Measurements from ENCODE around the gene MORN3. TPM values are rescaled to one million over a fixed set of nuclear protein-coding genes. Genes with fewer than 3 reads are reported as not detected.
"Not testable (repeated sequence)": the region's sequence is repeated elsewhere in the genome, so short reads cannot be mapped to it uniquely, and the experiment has no call there.

Gene MORN3
- total RNA-seq, 1 experiment from 2014 or later = 0.76 TPM

GRCh38 chr12:121638298-121639202, 30.9 kb downstream of the MORN3 start:
- Mint-ChIP-seq H3K9me3 (ENCODE audit: low read depth, unreplicated experiment) (no peaks in the 10 kb centered on the region), H3K27me3 (ENCODE audit: unreplicated experiment) (no peaks in the 10 kb centered on the region), H3K4me1 (ENCODE audit: low read depth, unreplicated experiment) (no peaks in the 10 kb centered on the region), H3K27ac (ENCODE audit: unreplicated experiment) (no peak overlapping the region), H3K4me3 (ENCODE audit: low read depth, unreplicated experiment) (no peak overlapping the region), H3K36me3 (ENCODE audit: insufficient read depth, unreplicated experiment) (peaks cover 15% of the 10 kb centered on the region)
- no peak for DNase-seq
- intact Hi-C loops (cut with micrococcal nuclease; ENCODE audit: unreplicated experiment) = no loop called here
- no TSS peak for BruUV-seq (replicated peaks)
- CTCF ChIA-PET = no interaction called here
- TF ChIP-seq CTCF (IDR thresholded peaks at IDR 0.05; ENCODE audit: unreplicated experiment) = no peak

- no peaks in the 10 kb centered on the region for H3K9me3 Mint-ChIP-seq (ENCODE audit: low read depth, unreplicated experiment)
- H3K4me1 Mint-ChIP-seq (ENCODE audit: low read depth, unreplicated experiment) = peaks cover under 1% of the 10 kb centered on the region
- no peak for DNase-seq
- intact Hi-C loops (cut with micrococcal nuclease; ENCODE audit: unreplicated experiment) = no loop called here
- TF ChIP-seq CTCF (IDR thresholded peaks at IDR 0.05; ENCODE audit: unreplicated experiment) = no peak
- CTCF ChIA-PET = no interaction called here
- H3K27ac Mint-ChIP-seq (ENCODE audit: unreplicated experiment) = no peak overlapping the region
- no peak overlapping the region for H3K4me3 Mint-ChIP-seq (ENCODE audit: low read depth, unreplicated experiment)
- no TSS peak for BruUV-seq (replicated peaks)
- no peaks in the 10 kb centered on the region for H3K27me3 Mint-ChIP-seq (ENCODE audit: unreplicated experiment)
- H3K36me3 Mint-ChIP-seq (ENCODE audit: insufficient read depth, unreplicated experiment) = peaks cover 15% of the 10 kb centered on the region
Observed at GRCh38 chr12:121637231-121637914, 32.1 kb downstream of the MORN3 start.

GRCh38 chr12:121634836-121635235, 34.6 kb downstream of the MORN3 start:
- peaks cover 19% of the 10 kb centered on the region for H3K4me1 Mint-ChIP-seq (ENCODE audit: low read depth, unreplicated experiment)
- no peaks in the 10 kb centered on the region for H3K9me3 Mint-ChIP-seq (ENCODE audit: low read depth, unreplicated experiment)
- DNase-seq = no peak
- H3K27ac Mint-ChIP-seq (ENCODE audit: unreplicated experiment) = no peak overlapping the region
- intact Hi-C loops (cut with micrococcal nuclease; ENCODE audit: unreplicated experiment) = no loop called here
- peaks cover 9% of the 10 kb centered on the region for H3K36me3 Mint-ChIP-seq (ENCODE audit: insufficient read depth, unreplicated experiment)
- H3K27me3 Mint-ChIP-seq (ENCODE audit: unreplicated experiment) = no peaks in the 10 kb centered on the region
- no peak for TF ChIP-seq CTCF (IDR thresholded peaks at IDR 0.05; ENCODE audit: unreplicated experiment)
- BruUV-seq (replicated peaks) = no TSS peak
- H3K4me3 Mint-ChIP-seq (ENCODE audit: low read depth, unreplicated experiment) = no peak overlapping the region
- CTCF ChIA-PET = interaction anchor here (1.0 kb wide), 1 partner anchor 78 kb away, joined by 3 read pairs; the partner anchor contains the start of gene TMEM120B

- H3K4me3 Mint-ChIP-seq (ENCODE audit: low read depth, unreplicated experiment); H3K27ac Mint-ChIP-seq (ENCODE audit: unreplicated experiment); H3K27me3 Mint-ChIP-seq (ENCODE audit: unreplicated experiment); DNase-seq; H3K9me3 Mint-ChIP-seq (ENCODE audit: low read depth, unreplicated experiment); H3K36me3 Mint-ChIP-seq (ENCODE audit: insufficient read depth, unreplicated experiment); BruUV-seq (replicated peaks); intact Hi-C loops (cut with micrococcal nuclease; ENCODE audit: unreplicated experiment): not testable (repeated sequence)
- CTCF ChIA-PET = interaction anchor here (0.6 kb wide), 1 partner anchor 79 kb away, joined by 4 read pairs; no protein-coding TSS in a partner anchor
- H3K4me1 Mint-ChIP-seq (ENCODE audit: low read depth, unreplicated experiment) = peaks cover 29% of the 10 kb centered on the region
Observed at GRCh38 chr12:121633833-121634196, 35.6 kb downstream of the MORN3 start.

Data from Calu3 (cell line).